ENCODE results near the gene PDE6B. TPM values are rescaled to one million over a fixed set of nuclear protein-coding genes. Genes with fewer than 3 reads are reported as not detected.

Gene PDE6B
- total RNA-seq, 5 donors from 2014 or later (not counting 1 experiment from before 2014, with no cell fraction given): 14.2 to 21.7 (median 19.8) TPM

DNA sequence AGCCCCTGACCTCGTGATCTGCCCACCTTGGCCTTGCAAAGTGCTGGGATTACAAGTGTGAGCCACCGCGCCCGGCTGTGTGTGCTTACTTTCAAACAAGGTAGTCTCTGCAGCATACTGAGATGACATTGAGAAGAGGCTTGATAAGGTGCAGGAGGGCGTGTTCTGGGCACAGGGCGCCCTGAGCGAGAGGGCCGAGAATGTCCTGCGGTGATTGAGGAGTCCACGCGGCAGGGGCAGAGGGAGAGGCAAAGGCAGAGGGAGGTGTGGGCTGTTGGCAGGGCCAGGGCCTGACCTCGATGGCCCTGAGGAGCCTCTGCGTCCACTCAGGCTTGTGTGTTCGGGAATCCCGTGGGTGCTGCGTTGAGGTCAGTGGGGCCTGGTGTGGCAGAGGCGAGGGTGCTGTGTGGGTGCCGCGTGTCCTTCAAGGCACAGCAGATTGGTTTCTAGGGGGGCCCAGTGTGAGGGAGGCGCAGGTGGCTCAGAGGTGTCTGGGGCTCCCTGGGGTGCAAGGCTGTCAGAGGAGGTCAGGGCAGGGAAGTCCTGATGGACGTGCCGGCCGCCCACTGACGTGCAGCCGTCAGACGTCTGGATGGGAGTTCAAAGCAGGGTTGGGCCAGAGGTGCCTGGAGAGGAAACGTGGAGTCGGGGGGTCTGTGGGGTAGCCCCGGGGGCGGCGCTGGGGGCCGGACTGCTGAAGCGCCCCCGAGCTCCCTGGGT, 92.4 kb downstream of the PDE6B start:
- peak in 1 of 4 experiments; percentile 6 for ATAC-seq (replicated peaks in 1 of 4)
- H3K4me3 Mint-ChIP-seq: no peak overlapping the region

GRCh38 chr4:718460-718859, 93.1 kb downstream of the PDE6B start:
- 95% methylated on average over 6 of the region's 8 CpGs for WGBS (ENCODE audit: insufficient coverage)
- Histone ChIP-seq H3K4me3 (ENCODE audit: control insufficient read depth in 1 of 2, extremely low read depth in 1 of 2, low read length in 1 of 2) (no peak overlapping the region), H3K36me3 (ENCODE audit: control insufficient read depth in 2 of 2, extremely low read depth in 1 of 2, insufficient read depth in 1 of 2, low read length in 1 of 2) (peaks cover 4 to 8% of the 10 kb centered on the region in 2 donors), H3K27me3 (replicated peaks in 1 of 2; ENCODE audit: control insufficient read depth in 2 of 2, extremely low read depth in 1 of 2, insufficient read depth in 2 of 2, low read length in 1 of 2) (no peaks in the 10 kb centered on the region), H3K9me3 (no peaks in the 10 kb centered on the region), H3K4me1 (ENCODE audit: control insufficient read depth in 1 of 2, extremely low read depth in 1 of 2, insufficient read depth in 2 of 2, low read length in 2 of 2) (peaks cover 0 to 17% of the 10 kb centered on the region in 2 experiments), H3K27ac (ENCODE audit: low read length) (no peak overlapping the region)
- H3K36me3 Mint-ChIP-seq: peaks cover 21% of the 10 kb centered on the region
- no peaks in the 10 kb centered on the region for H3K9me3 Mint-ChIP-seq
- DNase-seq (no peak), ATAC-seq (replicated peaks in 1 of 4) (no peak)
- H3K4me1 Mint-ChIP-seq: peaks cover 16 to 30% (median 23%) of the 10 kb centered on the region in 3 donors
- no peaks in the 10 kb centered on the region for H3K27me3 Mint-ChIP-seq
- H3K27ac Mint-ChIP-seq: no peak overlapping the region
- ChIA-PET POLR2A (interaction anchor here in 1 of 2 donors (0.6 kb wide), 1 partner anchor 1137 kb away, joined by 3 read pairs; no protein-coding TSS in a partner anchor), CTCF (no interaction called here)
- no peak overlapping the region for H3K4me3 Mint-ChIP-seq

More for the DNA sequence above, 92.4 kb downstream of the PDE6B start:
- WGBS (ENCODE audit: insufficient coverage): 95% methylated on average over 33 of the region's 34 CpGs
- POLR2A ChIA-PET: no interaction called here
- Histone ChIP-seq H3K27me3 (replicated peaks in 1 of 2; ENCODE audit: control insufficient read depth in 2 of 2, extremely low read depth in 1 of 2, insufficient read depth in 2 of 2, low read length in 1 of 2) (no peaks in the 10 kb centered on the region), H3K9me3 (no peaks in the 10 kb centered on the region), H3K4me3 (ENCODE audit: control insufficient read depth in 1 of 2, extremely low read depth in 1 of 2, low read length in 1 of 2) (no peak overlapping the region), H3K4me1 (ENCODE audit: control insufficient read depth in 1 of 2, extremely low read depth in 1 of 2, insufficient read depth in 2 of 2, low read length in 2 of 2) (peaks cover 0 to 20% of the 10 kb centered on the region in 2 experiments), H3K27ac (ENCODE audit: low read length) (no peak overlapping the region), H3K36me3 (ENCODE audit: control insufficient read depth in 2 of 2, extremely low read depth in 1 of 2, insufficient read depth in 1 of 2, low read length in 1 of 2) (peaks cover 4 to 5% of the 10 kb centered on the region in 2 donors)
- Mint-ChIP-seq H3K4me1 (peaks cover 16 to 30% (median 23%) of the 10 kb centered on the region in 3 donors), H3K36me3 (peaks cover 21% of the 10 kb centered on the region), H3K27me3 (no peaks in the 10 kb centered on the region), H3K27ac (no peak overlapping the region), H3K9me3 (no peaks in the 10 kb centered on the region)
- DNase-seq: no peak
- CTCF ChIA-PET: no interaction called here

Other genes starting within 250 kb of the PDE6B start
- 10 to 100 TPM; 45.2 to 63.8 (median 47.6) TPM for gene ZNF721, start 126.4 kb upstream of the PDE6B start, total RNA-seq
- 100 to 1,000 TPM in 3 of 5 donors, 10 to 100 TPM in 2; 84.0 to 118 (median 105) TPM for gene PIGG, start 126.4 kb upstream of the PDE6B start, total RNA-seq
- not detected for gene TMEM271, start 49.3 kb upstream of the PDE6B start, total RNA-seq
- 100 to 1,000 TPM in 4 of 5 donors, 10 to 100 TPM in 1; 92.4 to 158 (median 145) TPM for gene ATP5ME, start 48.7 kb downstream of the PDE6B start, total RNA-seq
- 10 to 100 TPM; 21.1 to 26.3 (median 21.9) TPM for gene MYL5, start 49.0 kb downstream of the PDE6B start, total RNA-seq
- 1 to 10 TPM in 4 of 5 donors, under 1 TPM in 1; 0.53 to 2.7 (median 1.4) TPM for gene SLC49A3, start 63.6 kb downstream of the PDE6B start, total RNA-seq
- gene PCGF3, start 80.3 kb downstream of the PDE6B start, total RNA-seq: 10 to 100 TPM; 47.0 to 76.9 (median 51.1) TPM
- 1 to 10 TPM in 3 of 5 donors, under 1 TPM in 2; 0.73 to 2.6 (median 1.2) TPM for gene CPLX1, start 200.6 kb downstream of the PDE6B start, total RNA-seq

Data from T-cell (primary cell).